ENCODE results near the gene TAMALIN. TPM values are rescaled to one million over a fixed set of nuclear protein-coding genes. Genes with fewer than 3 reads are reported as not detected.

TAMALIN gene
- total RNA-seq, 1 donor from 2014 or later, result 31.3 TPM

- DNase-seq, result no peak
- H3K9me3 Mint-ChIP-seq (ENCODE audit: unreplicated experiment), result peaks cover 4% of the 10 kb centered on the region
- H3K27ac Mint-ChIP-seq (ENCODE audit: unreplicated experiment), result no peak overlapping the region
- no peak for TF ChIP-seq CTCF (IDR thresholded peaks at IDR 0.05; ENCODE audit: partially characterized antibody, unreplicated experiment)
- H3K4me3 Mint-ChIP-seq (ENCODE audit: unreplicated experiment), result no peak overlapping the region
- H3K4me1 Mint-ChIP-seq (ENCODE audit: low read depth, unreplicated experiment), result peaks cover 12% of the 10 kb centered on the region
- H3K27me3 Mint-ChIP-seq (ENCODE audit: unreplicated experiment), result peaks cover 12% of the 10 kb centered on the region
- no peaks in the 10 kb centered on the region for H3K36me3 Mint-ChIP-seq (ENCODE audit: unreplicated experiment)
These were observed 47.6 kb downstream of the TAMALIN start for GRCh38 chr12:52054231-52054832.

GRCh38 chr12:52054833-52055730 is 48.3 kb downstream of the TAMALIN start:
- H3K4me3 Mint-ChIP-seq (ENCODE audit: unreplicated experiment), result no peak overlapping the region

GRCh38 chr12:52055731-52056711 is 49.3 kb downstream of the TAMALIN start:
- no peaks in the 10 kb centered on the region for H3K36me3 Mint-ChIP-seq (ENCODE audit: unreplicated experiment)
- no peaks in the 10 kb centered on the region for H3K9me3 Mint-ChIP-seq (ENCODE audit: unreplicated experiment)
- peaks cover 9% of the 10 kb centered on the region for H3K4me1 Mint-ChIP-seq (ENCODE audit: low read depth, unreplicated experiment)
- DNase-seq, result no peak
- TF ChIP-seq CTCF (IDR thresholded peaks at IDR 0.05; ENCODE audit: partially characterized antibody, unreplicated experiment), result no peak
- peaks cover 2% of the 10 kb centered on the region for H3K27me3 Mint-ChIP-seq (ENCODE audit: unreplicated experiment)
- H3K4me3 Mint-ChIP-seq (ENCODE audit: unreplicated experiment), result no peak overlapping the region
- no peak overlapping the region for H3K27ac Mint-ChIP-seq (ENCODE audit: unreplicated experiment)

More at GRCh38 chr12:52054833-52055730, 48.3 kb downstream of the TAMALIN start:
- H3K27me3 Mint-ChIP-seq (ENCODE audit: unreplicated experiment), result peaks cover 6% of the 10 kb centered on the region
- H3K4me1 Mint-ChIP-seq (ENCODE audit: low read depth, unreplicated experiment), result peaks cover 9% of the 10 kb centered on the region
- H3K36me3 Mint-ChIP-seq (ENCODE audit: unreplicated experiment), result no peaks in the 10 kb centered on the region
- H3K27ac Mint-ChIP-seq (ENCODE audit: unreplicated experiment), result no peak overlapping the region
- peaks cover 2% of the 10 kb centered on the region for H3K9me3 Mint-ChIP-seq (ENCODE audit: unreplicated experiment)
- TF ChIP-seq CTCF (IDR thresholded peaks at IDR 0.05; ENCODE audit: partially characterized antibody, unreplicated experiment), result no peak
- no peak for DNase-seq

- TF ChIP-seq CTCF (IDR thresholded peaks at IDR 0.05; ENCODE audit: partially characterized antibody, unreplicated experiment), result no peak
- H3K4me3 Mint-ChIP-seq (ENCODE audit: unreplicated experiment), result no peak overlapping the region
- no peak overlapping the region for H3K27ac Mint-ChIP-seq (ENCODE audit: unreplicated experiment)
- H3K4me1 Mint-ChIP-seq (ENCODE audit: low read depth, unreplicated experiment), result peaks cover 7% of the 10 kb centered on the region
- H3K36me3 Mint-ChIP-seq (ENCODE audit: unreplicated experiment), result no peaks in the 10 kb centered on the region
- no peaks in the 10 kb centered on the region for H3K9me3 Mint-ChIP-seq (ENCODE audit: unreplicated experiment)
- H3K27me3 Mint-ChIP-seq (ENCODE audit: unreplicated experiment), result no peaks in the 10 kb centered on the region
- no peak for DNase-seq
These were observed 50.3 kb downstream of the TAMALIN start for GRCh38 chr12:52056801-52057637.

All from glutamatergic neuron (in vitro differentiated cells).